Endothelial cell of umbilical vein (primary cell): Measurements from ENCODE around the gene JDP2. TPM values are rescaled to one million over a fixed set of nuclear protein-coding genes. Genes with fewer than 3 reads are reported as not detected.

Experiments
- BruUV-seq: library from RNA; stranded (reverse); fragments of 400-500 nt; replicated peaks from 2 replicates; lab custom pipeline; 2021; lab: Mats Ljungman, UMichigan
- CTCF ChIA-PET: fragments of 300-600, 350-600 bp; sonication (Branson Sonifier 250); formaldehyde crosslinking; loops from one replicate; lab custom pipeline; 2021; ENCODE audit warnings: antibody characterized with exemption, inconsistent platforms; lab: Charles Lee
- POLR2A ChIA-PET: fragments of 300-600, 350-600 bp; sonication (Branson Sonifier 250); formaldehyde crosslinking; loops from one replicate; lab custom pipeline; 2021; ENCODE audit warnings: antibody characterized with exemption, inconsistent platforms; lab: Charles Lee
- DNase-seq: peaks from one replicate; pipeline ENCODE4 v3.0.0-alpha.2; 2011; ENCODE audit warnings: low read depth, low spot score
- FAIRE-seq: peaks from 2 replicates; lab custom pipeline; 2011; peaks lifted over from hg19 to GRCh38; lab: Jason Lieb, UNC
- H2AFZ ChIP-seq: 2 replicates; pipeline ENCODE4 v1.6.0; 2012; ENCODE audit warnings: low read depth, low read length, control low read depth, inconsistent platforms
- H3K27ac ChIP-seq: 2 replicates; pipeline ENCODE4 v1.5.1; 2011; ENCODE audit warnings: low read depth, mild to moderate bottlenecking, control low read depth, low read length, moderate library complexity; ENCODE audit not compliant: insufficient read depth
- H3K27me3 ChIP-seq, 2 experiments: 2 replicates each; pipeline versions ENCODE4 v1.6.0 to v1.6.1; 2011; ENCODE audit warnings: low read length in 2 of 2, mixed read lengths in 1 of 2; ENCODE audit not compliant: control insufficient read depth in 2 of 2, insufficient read depth in 2 of 2
- H3K36me3 ChIP-seq, 2 experiments: 2 replicates in 1 of 2; 3 replicates in 1 of 2; pipeline ENCODE4 v1.5.1; 2011; ENCODE audit warnings: low read length in 2 of 2, mild to moderate bottlenecking in 1 of 2, moderate library complexity in 1 of 2; ENCODE audit not compliant: control insufficient read depth in 2 of 2, insufficient read depth in 2 of 2; ENCODE audit errors: extremely low read depth in 1 of 2
- H3K4me1 ChIP-seq: 3 replicates; pipeline ENCODE4 v1.5.1; 2011; ENCODE audit warnings: mild to moderate bottlenecking, low read length; ENCODE audit not compliant: control insufficient read depth, insufficient read depth; ENCODE audit errors: extremely low read depth
- H3K4me2 ChIP-seq: 2 replicates; pipeline ENCODE4 v1.6.1; 2011; ENCODE audit warnings: low read length, control low read depth, mixed read lengths; ENCODE audit not compliant: insufficient read depth
- H3K4me3 ChIP-seq, 3 experiments: fragments of 200-600 bp in 1 of 3; sonication (generic), shearing (Covaris generic) in 1 of 3; replicated peaks in 1 of 3; 2 replicates each; pipeline ENCODE4 v1.5.1; 2011 to 2016; ENCODE audit warnings: control low read depth in 3 of 3, low read length in 3 of 3, mild to moderate bottlenecking in 2 of 3, inconsistent platforms in 1 of 3, low read depth in 1 of 3, moderate library complexity in 1 of 3; ENCODE audit not compliant: insufficient read depth in 1 of 3
- H3K79me2 ChIP-seq: 2 replicates; pipeline ENCODE4 v1.6.0; 2012; ENCODE audit warnings: low read length, inconsistent platforms; ENCODE audit not compliant: control insufficient read depth, insufficient read depth
- H3K9ac ChIP-seq: replicated peaks from 2 replicates; pipeline ENCODE3; 2011; ENCODE audit warnings: low read length, control low read depth; ENCODE audit not compliant: insufficient read depth; ENCODE audit errors: extremely low read depth
- H3K9me1 ChIP-seq: replicated peaks from 3 replicates; pipeline ENCODE4 v1.6.0; 2011; ENCODE audit warnings: mild to moderate bottlenecking, low read length; ENCODE audit not compliant: control insufficient read depth, insufficient read depth; ENCODE audit errors: extremely low read depth
- H3K9me3 ChIP-seq: replicated peaks from 2 replicates; pipeline ENCODE4 v1.5.1; 2012; ENCODE audit warnings: low read length, inconsistent platforms; ENCODE audit not compliant: control insufficient read depth, insufficient read depth
- H4K20me1 ChIP-seq: replicated peaks from 2 replicates; pipeline ENCODE3; 2011; ENCODE audit warnings: mild to moderate bottlenecking, low read length; ENCODE audit not compliant: control insufficient read depth, insufficient read depth; ENCODE audit errors: extremely low read depth
- EZH2 ChIP-seq: IDR thresholded peaks from 2 replicates; pipeline ENCODE4 v1.6.1; 2012; ENCODE audit warnings: borderline replicate concordance, low read depth, mild to moderate bottlenecking, moderate library complexity, low read length, inconsistent platforms; ENCODE audit not compliant: severe bottlenecking
- FOS ChIP-seq: IDR thresholded peaks from 2 replicates; pipeline ENCODE4 v1.6.1; 2011; ENCODE audit warnings: mild to moderate bottlenecking, low read length, moderate library complexity, borderline replicate concordance; ENCODE audit not compliant: insufficient read depth
- JUN ChIP-seq: IDR thresholded peaks from 2 replicates; pipeline ENCODE4 v1.6.1; 2011; ENCODE audit warnings: borderline replicate concordance, low read depth; ENCODE audit not compliant: insufficient read length, insufficient read depth
- MYC ChIP-seq: IDR thresholded peaks from one replicate; pipeline ENCODE4 v1.6.1; 2011; ENCODE audit warnings: mild to moderate bottlenecking, low read depth, low read length
- POLR2A ChIP-seq: IDR thresholded peaks from 2 replicates; pipeline ENCODE4 v1.6.1; 2012; ENCODE audit warnings: low read depth, mild to moderate bottlenecking, control low read depth, low read length
- dilution Hi-C: fragments of 300-500 bp; cut with MboI; formaldehyde crosslinking; loops from one replicate; pipeline ENCODE4 v1.15.0; 2019; ENCODE audit warnings: low sequenced_read_pairs; ENCODE audit not compliant: extremely low pct_ligation_motif_present
- intact Hi-C: fragments of 100-400 bp; cut with micrococcal nuclease; formaldehyde crosslinking; loops from one replicate; pipeline ENCODE4 v1.10.0; 2022
- polyA plus RNA-seq, 4 experiments: library from polyadenylated mRNA; depleted of rRNA in 3 of 4; stranded (reverse) in 3 of 4; unstranded in 1 of 4; fragments of >200 nt; gene quantifications; 2 replicates each; pipeline versions ENCODE4 v1.2.1 to v1.2.3, GENCODE V29; 2011 to 2012; ENCODE audit warnings: missing spikeins in 1 of 4
- total RNA-seq: library from RNA; stranded (reverse); gene quantifications from 2 replicates; pipeline ENCODE4 v1.2.3, GENCODE V29; 2021

JDP2 gene
- total and polyA plus RNA-seq, 2 donors (not counting 3 experiments of a cell fraction or from before 2014, with no cell fraction given): 3.2 to 10.6 TPM

DNA sequence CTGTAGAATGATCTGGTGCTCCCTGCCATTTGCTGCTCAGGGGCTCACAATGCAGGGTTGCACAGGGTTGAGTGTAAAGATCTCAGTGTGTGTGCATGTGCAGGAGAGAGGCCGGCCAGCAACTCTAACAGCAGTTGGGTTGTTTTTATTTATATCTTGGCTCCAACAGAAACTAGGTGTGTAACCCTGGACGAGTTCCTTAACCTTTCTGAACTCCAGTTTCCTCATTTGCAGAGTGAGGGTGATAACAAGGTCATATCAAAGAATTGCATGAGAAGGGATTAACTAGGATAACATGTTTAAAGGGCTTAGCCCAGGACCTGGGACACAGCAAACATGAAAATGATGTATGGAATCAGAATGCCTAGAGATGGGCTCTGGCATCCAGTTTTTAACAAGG is 14.8 kb upstream of the JDP2 start:
- CTCF ChIA-PET: no interaction called here
- no peak overlapping the region for H2AFZ ChIP-seq
- H3K4me3 ChIP-seq: no peak overlapping the region
- H3K4me1 ChIP-seq: no peaks in the 10 kb centered on the region
- TF ChIP-seq POLR2A (no peak), EZH2 (no peak)
- no TSS peak for BruUV-seq
- no peak overlapping the region for H3K27ac ChIP-seq
- H3K9ac ChIP-seq: no peak overlapping the region
- DNase-seq: no peak
- no peaks in the 10 kb centered on the region for H3K9me3 ChIP-seq
- no peaks in the 10 kb centered on the region for H3K9me1 ChIP-seq
- intact Hi-C loops: no loop called here
- POLR2A ChIA-PET: no interaction called here
- H3K27me3 ChIP-seq: peaks cover 0 to 7% of the 10 kb centered on the region in 2 experiments
- H3K36me3 ChIP-seq: no peaks in the 10 kb centered on the region
- H3K79me2 ChIP-seq: no peaks in the 10 kb centered on the region
- FAIRE-seq: no peak
- H3K4me2 ChIP-seq: no peak overlapping the region
- no peaks in the 10 kb centered on the region for H4K20me1 ChIP-seq
- dilution Hi-C loops: no loop called here

DNA sequence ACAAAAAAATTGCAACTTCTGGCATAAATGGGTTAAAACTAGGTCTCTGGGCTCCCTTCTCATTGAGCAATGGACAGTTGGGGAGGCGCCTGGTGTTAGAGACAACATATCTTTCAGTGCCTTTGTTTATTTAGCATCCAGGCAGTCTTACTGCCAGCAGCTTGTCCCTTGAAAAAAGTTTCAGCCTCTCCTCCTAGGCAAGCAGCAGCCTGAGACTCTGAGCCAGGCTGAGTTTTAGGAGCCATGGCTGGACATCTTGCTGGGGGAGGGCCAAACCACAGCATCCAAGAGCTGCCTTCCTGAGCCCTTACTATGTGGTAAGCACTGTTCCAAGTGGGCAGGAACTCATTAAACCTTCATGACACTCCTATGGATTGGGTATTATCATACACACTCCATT is 10.1 kb upstream of the JDP2 start:
- Histone ChIP-seq H2AFZ (no peak overlapping the region), H3K79me2 (no peaks in the 10 kb centered on the region), H3K27me3 (peaks cover 0 to 6% of the 10 kb centered on the region in 2 experiments), H3K9ac (no peak overlapping the region), H3K4me1 (no peaks in the 10 kb centered on the region), H3K4me2 (no peak overlapping the region), H3K9me3 (no peaks in the 10 kb centered on the region), H3K36me3 (no peaks in the 10 kb centered on the region), H3K4me3 (no peak overlapping the region), H3K9me1 (no peaks in the 10 kb centered on the region), H3K27ac (no peak overlapping the region), H4K20me1 (no peaks in the 10 kb centered on the region)
- dilution Hi-C loops (no loop called here), intact Hi-C loops (no loop called here)
- TF ChIP-seq MYC (no peak), FOS (no peak), POLR2A (no peak), JUN (no peak)
- ChIA-PET CTCF (no interaction called here), POLR2A (no interaction called here)
- DNase-seq (no peak), FAIRE-seq (no peak)
- BruUV-seq: no TSS peak
